ENCODE measurements around the gene RPL12. TPM values are rescaled to one million over a fixed set of nuclear protein-coding genes. Genes with fewer than 3 reads are reported as not detected.

RPL12 gene
- total and polyA plus RNA-seq, 2 of the 13 experiments (the other 11 are each of a cell fraction or from before 2014, with no cell fraction given): 1,551 to 2,590 TPM

DNA sequence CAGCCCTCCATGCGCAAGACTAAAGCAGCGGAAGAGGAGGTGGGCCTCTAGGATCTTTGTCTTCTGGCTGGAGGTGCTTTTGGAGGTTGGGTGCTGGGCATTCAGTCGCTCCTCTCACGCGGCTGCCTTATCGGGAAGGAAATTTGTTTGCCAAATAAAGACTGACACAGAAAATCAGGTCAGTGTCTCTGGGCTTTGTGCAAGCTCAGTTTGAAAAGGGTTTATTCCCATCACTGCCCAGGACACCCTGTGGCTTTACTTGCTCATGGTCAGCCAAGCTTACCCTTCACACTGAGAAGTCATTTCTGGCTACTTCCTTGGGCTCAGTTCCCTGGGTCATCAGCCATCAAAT lies 43.7 kb downstream of the RPL12 start:
- Histone ChIP-seq H3K27me3 (ENCODE audit: control insufficient read depth in 1 of 2, insufficient read depth in 2 of 2, low read length in 2 of 2) (no peaks in the 10 kb centered on the region), H3K9me3 (ENCODE audit: low read length) (no peaks in the 10 kb centered on the region), H3K27ac (ENCODE audit: extremely low read length, insufficient read depth, low read length) (no peak overlapping the region), H4K20me1 (ENCODE audit: insufficient read depth, low read length) (no peaks in the 10 kb centered on the region), H3K9ac (ENCODE audit: insufficient read depth, low read depth, low read length) (no peak overlapping the region), H2AFZ (ENCODE audit: low read length) (no peak overlapping the region), H3K4me3 (replicated peaks in 1 of 3; ENCODE audit: insufficient read depth in 1 of 3, low read depth in 2 of 3, low read length in 3 of 3) (no peak overlapping the region), H3K36me3 (replicated peaks in 1 of 2; ENCODE audit: control insufficient read depth in 1 of 2, insufficient read depth in 2 of 2, low read length in 2 of 2) (peaks cover 14 to 32% of the 10 kb centered on the region in 2 experiments; a peak in 4 of 5 replicates), H3K79me2 (ENCODE audit: insufficient read depth, low read length) (no peaks in the 10 kb centered on the region), H3K4me1 (ENCODE audit: insufficient read depth, low read length) (no peaks in the 10 kb centered on the region), H3K4me2 (ENCODE audit: low read depth, low read length) (no peak overlapping the region)
- DNase-seq (ENCODE audit: low spot score): no peak
- ATAC-seq: no peak
- TF ChIP-seq, protein P1, sequence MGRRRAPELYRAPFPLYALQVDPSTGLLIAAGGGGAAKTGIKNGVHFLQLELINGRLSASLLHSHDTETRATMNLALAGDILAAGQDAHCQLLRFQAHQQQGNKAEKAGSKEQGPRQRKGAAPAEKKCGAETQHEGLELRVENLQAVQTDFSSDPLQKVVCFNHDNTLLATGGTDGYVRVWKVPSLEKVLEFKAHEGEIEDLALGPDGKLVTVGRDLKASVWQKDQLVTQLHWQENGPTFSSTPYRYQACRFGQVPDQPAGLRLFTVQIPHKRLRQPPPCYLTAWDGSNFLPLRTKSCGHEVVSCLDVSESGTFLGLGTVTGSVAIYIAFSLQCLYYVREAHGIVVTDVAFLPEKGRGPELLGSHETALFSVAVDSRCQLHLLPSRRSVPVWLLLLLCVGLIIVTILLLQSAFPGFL (CRISPR knock-in tag; IDR thresholded peaks at IDR 0.05): no peak
- TF ChIP-seq ZNF558 (CRISPR knock-in tag; IDR thresholded peaks at IDR 0.05; ENCODE audit: borderline replicate concordance): no peak
- in situ Hi-C loops (cut with HindIII; ENCODE audit: extremely low pct_ligation_motif_present, low pct_unique_long_range_greater_than_20kb) (no loop called here), intact Hi-C loops (cut with micrococcal nuclease; ENCODE audit: unreplicated experiment) (no loop called here)
- 93% methylated on average over 6 of the region's 6 CpGs for WGBS (ENCODE audit: low lambda C conversion rate)
- POLR2A ChIA-PET: interaction anchor here (0.9 to 3.4 kb wide), 4 partner anchors 10 to 193 kb away, joined by 3 to 31 read pairs (median 4); partner anchors contain the start of genes SLC2A8 and ZNF79
- FAIRE-seq: no peak
- CTCF ChIA-PET (ENCODE audit: low intra/inter-chr PET ratio, low total read pairs): no interaction called here
- BruUV-seq (replicated peaks): no TSS peak

DNA sequence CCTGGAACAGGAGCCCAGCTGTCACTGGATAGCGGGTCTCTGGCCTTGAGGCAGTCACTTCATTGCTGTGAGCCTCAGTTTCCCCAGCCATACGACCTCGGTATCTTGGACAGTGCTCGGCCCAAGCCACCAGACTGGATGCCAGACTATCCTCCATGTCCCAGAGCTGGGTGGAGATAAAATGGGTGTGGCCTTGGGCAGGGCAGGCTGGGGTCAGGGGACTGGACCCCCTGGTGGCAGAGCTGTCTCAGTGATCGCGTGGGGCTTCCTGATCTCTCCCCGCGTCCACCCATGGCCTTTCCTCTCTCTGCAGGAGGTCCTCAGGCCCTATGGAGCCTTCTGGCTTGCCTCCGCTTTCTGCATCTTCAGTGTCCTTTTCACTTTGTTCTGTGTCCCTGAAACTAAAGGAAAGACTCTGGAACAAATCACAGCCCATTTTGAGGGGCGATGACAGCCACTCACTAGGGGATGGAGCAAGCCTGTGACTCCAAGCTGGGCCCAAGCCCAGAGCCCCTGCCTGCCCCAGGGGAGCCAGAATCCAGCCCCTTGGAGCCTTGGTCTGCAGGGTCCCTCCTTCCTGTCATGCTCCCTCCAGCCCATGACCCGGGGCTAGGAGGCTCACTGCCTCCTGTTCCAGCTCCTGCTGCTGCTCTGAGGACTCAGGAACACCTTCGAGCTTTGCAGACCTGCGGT lies 44.3 kb downstream of the RPL12 start:
- FAIRE-seq (no peak), DNase-seq (ENCODE audit: low spot score) (no peak), ATAC-seq (peak; percentile 53)
- ChIA-PET CTCF (ENCODE audit: low intra/inter-chr PET ratio, low total read pairs) (no interaction called here), POLR2A (interaction anchor here (1.2 to 3.4 kb wide), 3 partner anchors 9 to 182 kb away, joined by 3 to 31 read pairs (median 4); partner anchors contain the start of genes SLC2A8 and ZNF79)
- WGBS (ENCODE audit: low lambda C conversion rate): 94% methylated on average over 11 of the region's 13 CpGs
- BruUV-seq (replicated peaks): TSS peak; percentile 6
- Histone ChIP-seq H3K36me3 (replicated peaks in 1 of 2; ENCODE audit: control insufficient read depth in 1 of 2, insufficient read depth in 2 of 2, low read length in 2 of 2) (peaks cover 19 to 37% of the 10 kb centered on the region in 2 experiments; a peak in 4 of 5 replicates), H3K9ac (ENCODE audit: insufficient read depth, low read depth, low read length) (no peak overlapping the region), H3K4me3 (replicated peaks in 1 of 3; ENCODE audit: insufficient read depth in 1 of 3, low read depth in 2 of 3, low read length in 3 of 3) (no peak overlapping the region), H3K27ac (ENCODE audit: extremely low read length, insufficient read depth, low read length) (no peak overlapping the region), H2AFZ (ENCODE audit: low read length) (no peak overlapping the region), H3K9me3 (ENCODE audit: low read length) (no peaks in the 10 kb centered on the region), H4K20me1 (ENCODE audit: insufficient read depth, low read length) (no peaks in the 10 kb centered on the region), H3K4me2 (ENCODE audit: low read depth, low read length) (no peak overlapping the region), H3K4me1 (ENCODE audit: insufficient read depth, low read length) (no peaks in the 10 kb centered on the region), H3K79me2 (ENCODE audit: insufficient read depth, low read length) (no peaks in the 10 kb centered on the region), H3K27me3 (ENCODE audit: control insufficient read depth in 1 of 2, insufficient read depth in 2 of 2, low read length in 2 of 2) (no peaks in the 10 kb centered on the region)
- TF ChIP-seq POLR2G (IDR thresholded peaks at IDR 0.05; ENCODE audit: low read depth, low read length) (peak; percentile 15; the same call in 1 of the 2 replicates), RAD21 (CRISPR knock-in tag; IDR thresholded peaks at IDR 0.05) (0 out of 2 replicates have a peak, but pooled peaks have one; percentile 19), ZNF205 (CRISPR knock-in tag; IDR thresholded peaks at IDR 0.05) (no peak)
- intact Hi-C loops (cut with micrococcal nuclease; ENCODE audit: unreplicated experiment): no loop called here
- in situ Hi-C loops (cut with HindIII; ENCODE audit: extremely low pct_ligation_motif_present, low pct_unique_long_range_greater_than_20kb): no loop called here

Data from HepG2 (cell line).